Measurements from ENCODE around the gene SHOC2. TPM values are rescaled to one million over a fixed set of nuclear protein-coding genes. Genes with fewer than 3 reads are reported as not detected.

SHOC2 gene
- total and polyA plus RNA-seq, 2 of the 8 experiments (the other 6 are each of a cell fraction or from before 2014, with no cell fraction given) = 7.6 to 28.2 TPM

DNA sequence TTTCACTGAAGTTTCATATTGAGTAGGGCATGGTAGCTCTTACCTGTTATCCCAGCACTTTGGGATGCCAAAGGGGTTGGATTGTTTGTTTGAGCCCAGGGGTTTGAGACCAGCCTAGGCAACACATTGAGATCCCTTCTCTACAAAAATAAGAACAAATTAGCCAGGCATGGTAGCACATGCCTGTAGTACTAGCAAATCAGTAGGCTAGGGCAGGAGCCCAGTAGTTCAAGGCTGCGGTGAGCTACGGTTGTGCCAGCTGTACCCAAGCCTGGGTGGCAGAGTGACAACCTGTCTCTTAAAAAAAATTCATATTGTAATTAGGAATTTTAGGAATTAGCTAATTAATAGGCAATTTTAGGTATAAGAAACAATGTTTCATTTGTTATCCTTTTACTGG lies 18.4 kb upstream of the SHOC2 start (continued):
- TF ChIP-seq, protein P1, sequence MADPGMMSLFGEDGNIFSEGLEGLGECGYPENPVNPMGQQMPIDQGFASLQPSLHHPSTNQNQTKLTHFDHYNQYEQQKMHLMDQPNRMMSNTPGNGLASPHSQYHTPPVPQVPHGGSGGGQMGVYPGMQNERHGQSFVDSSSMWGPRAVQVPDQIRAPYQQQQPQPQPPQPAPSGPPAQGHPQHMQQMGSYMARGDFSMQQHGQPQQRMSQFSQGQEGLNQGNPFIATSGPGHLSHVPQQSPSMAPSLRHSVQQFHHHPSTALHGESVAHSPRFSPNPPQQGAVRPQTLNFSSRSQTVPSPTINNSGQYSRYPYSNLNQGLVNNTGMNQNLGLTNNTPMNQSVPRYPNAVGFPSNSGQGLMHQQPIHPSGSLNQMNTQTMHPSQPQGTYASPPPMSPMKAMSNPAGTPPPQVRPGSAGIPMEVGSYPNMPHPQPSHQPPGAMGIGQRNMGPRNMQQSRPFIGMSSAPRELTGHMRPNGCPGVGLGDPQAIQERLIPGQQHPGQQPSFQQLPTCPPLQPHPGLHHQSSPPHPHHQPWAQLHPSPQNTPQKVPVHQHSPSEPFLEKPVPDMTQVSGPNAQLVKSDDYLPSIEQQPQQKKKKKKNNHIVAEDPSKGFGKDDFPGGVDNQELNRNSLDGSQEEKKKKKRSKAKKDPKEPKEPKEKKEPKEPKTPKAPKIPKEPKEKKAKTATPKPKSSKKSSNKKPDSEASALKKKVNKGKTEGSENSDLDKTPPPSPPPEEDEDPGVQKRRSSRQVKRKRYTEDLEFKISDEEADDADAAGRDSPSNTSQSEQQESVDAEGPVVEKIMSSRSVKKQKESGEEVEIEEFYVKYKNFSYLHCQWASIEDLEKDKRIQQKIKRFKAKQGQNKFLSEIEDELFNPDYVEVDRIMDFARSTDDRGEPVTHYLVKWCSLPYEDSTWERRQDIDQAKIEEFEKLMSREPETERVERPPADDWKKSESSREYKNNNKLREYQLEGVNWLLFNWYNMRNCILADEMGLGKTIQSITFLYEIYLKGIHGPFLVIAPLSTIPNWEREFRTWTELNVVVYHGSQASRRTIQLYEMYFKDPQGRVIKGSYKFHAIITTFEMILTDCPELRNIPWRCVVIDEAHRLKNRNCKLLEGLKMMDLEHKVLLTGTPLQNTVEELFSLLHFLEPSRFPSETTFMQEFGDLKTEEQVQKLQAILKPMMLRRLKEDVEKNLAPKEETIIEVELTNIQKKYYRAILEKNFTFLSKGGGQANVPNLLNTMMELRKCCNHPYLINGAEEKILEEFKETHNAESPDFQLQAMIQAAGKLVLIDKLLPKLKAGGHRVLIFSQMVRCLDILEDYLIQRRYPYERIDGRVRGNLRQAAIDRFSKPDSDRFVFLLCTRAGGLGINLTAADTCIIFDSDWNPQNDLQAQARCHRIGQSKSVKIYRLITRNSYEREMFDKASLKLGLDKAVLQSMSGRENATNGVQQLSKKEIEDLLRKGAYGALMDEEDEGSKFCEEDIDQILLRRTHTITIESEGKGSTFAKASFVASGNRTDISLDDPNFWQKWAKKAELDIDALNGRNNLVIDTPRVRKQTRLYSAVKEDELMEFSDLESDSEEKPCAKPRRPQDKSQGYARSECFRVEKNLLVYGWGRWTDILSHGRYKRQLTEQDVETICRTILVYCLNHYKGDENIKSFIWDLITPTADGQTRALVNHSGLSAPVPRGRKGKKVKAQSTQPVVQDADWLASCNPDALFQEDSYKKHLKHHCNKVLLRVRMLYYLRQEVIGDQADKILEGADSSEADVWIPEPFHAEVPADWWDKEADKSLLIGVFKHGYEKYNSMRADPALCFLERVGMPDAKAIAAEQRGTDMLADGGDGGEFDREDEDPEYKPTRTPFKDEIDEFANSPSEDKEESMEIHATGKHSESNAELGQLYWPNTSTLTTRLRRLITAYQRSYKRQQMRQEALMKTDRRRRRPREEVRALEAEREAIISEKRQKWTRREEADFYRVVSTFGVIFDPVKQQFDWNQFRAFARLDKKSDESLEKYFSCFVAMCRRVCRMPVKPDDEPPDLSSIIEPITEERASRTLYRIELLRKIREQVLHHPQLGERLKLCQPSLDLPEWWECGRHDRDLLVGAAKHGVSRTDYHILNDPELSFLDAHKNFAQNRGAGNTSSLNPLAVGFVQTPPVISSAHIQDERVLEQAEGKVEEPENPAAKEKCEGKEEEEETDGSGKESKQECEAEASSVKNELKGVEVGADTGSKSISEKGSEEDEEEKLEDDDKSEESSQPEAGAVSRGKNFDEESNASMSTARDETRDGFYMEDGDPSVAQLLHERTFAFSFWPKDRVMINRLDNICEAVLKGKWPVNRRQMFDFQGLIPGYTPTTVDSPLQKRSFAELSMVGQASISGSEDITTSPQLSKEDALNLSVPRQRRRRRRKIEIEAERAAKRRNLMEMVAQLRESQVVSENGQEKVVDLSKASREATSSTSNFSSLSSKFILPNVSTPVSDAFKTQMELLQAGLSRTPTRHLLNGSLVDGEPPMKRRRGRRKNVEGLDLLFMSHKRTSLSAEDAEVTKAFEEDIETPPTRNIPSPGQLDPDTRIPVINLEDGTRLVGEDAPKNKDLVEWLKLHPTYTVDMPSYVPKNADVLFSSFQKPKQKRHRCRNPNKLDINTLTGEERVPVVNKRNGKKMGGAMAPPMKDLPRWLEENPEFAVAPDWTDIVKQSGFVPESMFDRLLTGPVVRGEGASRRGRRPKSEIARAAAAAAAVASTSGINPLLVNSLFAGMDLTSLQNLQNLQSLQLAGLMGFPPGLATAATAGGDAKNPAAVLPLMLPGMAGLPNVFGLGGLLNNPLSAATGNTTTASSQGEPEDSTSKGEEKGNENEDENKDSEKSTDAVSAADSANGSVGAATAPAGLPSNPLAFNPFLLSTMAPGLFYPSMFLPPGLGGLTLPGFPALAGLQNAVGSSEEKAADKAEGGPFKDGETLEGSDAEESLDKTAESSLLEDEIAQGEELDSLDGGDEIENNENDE (IDR thresholded peaks at IDR 0.05; ENCODE audit: insufficient replicate concordance, low read length) = no peak
- TF ChIP-seq BRCA1 (IDR thresholded peaks at IDR 0.05; ENCODE audit: low read depth, low read length) (no peak), EGR1 (IDR thresholded peaks at IDR 0.05; ENCODE audit: borderline replicate concordance, low read depth, low read length) (no peak), CTBP2 (IDR thresholded peaks at IDR 0.05; ENCODE audit: borderline replicate concordance, insufficient read depth, insufficient read length, low read length) (no peak), HDAC6 (IDR thresholded peaks at IDR 0.05; ENCODE audit: low read depth, low read length) (no peak), ZNF274 (IDR thresholded peaks at IDR 0.05; ENCODE audit: borderline replicate concordance, extremely low read depth, low read length) (no peak), BACH1 (IDR thresholded peaks at IDR 0.05; ENCODE audit: low read length) (no peak), RFX5 (IDR thresholded peaks at IDR 0.05; ENCODE audit: borderline replicate concordance, low read depth, low read length) (no peak), TAF7 (optimal IDR thresholded peaks at IDR 0.05; ENCODE audit: borderline replicate concordance, low read depth, low read length) (no peak)
- TF ChIP-seq, protein P2, sequence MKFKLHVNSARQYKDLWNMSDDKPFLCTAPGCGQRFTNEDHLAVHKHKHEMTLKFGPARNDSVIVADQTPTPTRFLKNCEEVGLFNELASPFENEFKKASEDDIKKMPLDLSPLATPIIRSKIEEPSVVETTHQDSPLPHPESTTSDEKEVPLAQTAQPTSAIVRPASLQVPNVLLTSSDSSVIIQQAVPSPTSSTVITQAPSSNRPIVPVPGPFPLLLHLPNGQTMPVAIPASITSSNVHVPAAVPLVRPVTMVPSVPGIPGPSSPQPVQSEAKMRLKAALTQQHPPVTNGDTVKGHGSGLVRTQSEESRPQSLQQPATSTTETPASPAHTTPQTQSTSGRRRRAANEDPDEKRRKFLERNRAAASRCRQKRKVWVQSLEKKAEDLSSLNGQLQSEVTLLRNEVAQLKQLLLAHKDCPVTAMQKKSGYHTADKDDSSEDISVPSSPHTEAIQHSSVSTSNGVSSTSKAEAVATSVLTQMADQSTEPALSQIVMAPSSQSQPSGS (IDR thresholded peaks at IDR 0.05; ENCODE audit: low read length) = no peak

Data from H1 (cell line).